BJ (cell line): ENCODE results near the gene B4GALT1. TPM values are rescaled to one million over a fixed set of nuclear protein-coding genes. Genes with fewer than 3 reads are reported as not detected.
A peak's percentile ranks its signal among the peaks of the same experiment; 100 is the strongest.
"Not testable (repeated sequence)": the region's sequence is repeated elsewhere in the genome, so short reads cannot be mapped to it uniquely, and the experiment has no call there.

ENCODE experiments used
- CTCF ChIA-PET: fragments of 350-600 bp; formaldehyde crosslinking; extraction: SDS; loops from one replicate; lab custom pipeline; 2021; ENCODE audit warnings: antibody characterized with exemption, inconsistent platforms; lab: Yijun Ruan, JAX
- POLR2A ChIA-PET: fragments of 300-600 bp; sonication (Branson Sonifier 250); formaldehyde crosslinking; extraction: SDS; loops from one replicate; lab custom pipeline; 2021; ENCODE audit warnings: antibody characterized with exemption; lab: Charles Lee
- DNase-seq: peaks from one replicate; pipeline ENCODE4 v3.0.0-alpha.2; 2011; ENCODE audit warnings: low read depth
- H3K27me3 ChIP-seq: 2 replicates; pipeline ENCODE4 v1.6.0; 2011; ENCODE audit warnings: low read length; ENCODE audit not compliant: control insufficient read depth, insufficient read depth
- H3K36me3 ChIP-seq: 2 replicates; pipeline ENCODE4 v1.5.1; 2011; ENCODE audit warnings: low read length; ENCODE audit not compliant: control insufficient read depth, insufficient read depth
- H3K4me3 ChIP-seq: 2 replicates; pipeline ENCODE4 v1.5.1; 2011; ENCODE audit warnings: low read depth, mild to moderate bottlenecking, control low read depth, low read length
- polyA plus RNA-seq: library from polyadenylated mRNA; depleted of rRNA; stranded (reverse); fragments of >200 nt; gene quantifications from 2 replicates; pipeline ENCODE4 v1.2.3, GENCODE V29; 2011
- TF ChIP-seq, protein P1 (sequence below): IDR thresholded peaks from 2 replicates; pipeline ENCODE4 v1.5.1; 2011; ENCODE audit warnings: low read depth, mild to moderate bottlenecking, control low read depth, inconsistent platforms, low read length, moderate library complexity; ENCODE audit not compliant: insufficient read depth

Gene B4GALT1
- polyA plus RNA-seq, 1 experiment: 85.6 TPM

DNA sequence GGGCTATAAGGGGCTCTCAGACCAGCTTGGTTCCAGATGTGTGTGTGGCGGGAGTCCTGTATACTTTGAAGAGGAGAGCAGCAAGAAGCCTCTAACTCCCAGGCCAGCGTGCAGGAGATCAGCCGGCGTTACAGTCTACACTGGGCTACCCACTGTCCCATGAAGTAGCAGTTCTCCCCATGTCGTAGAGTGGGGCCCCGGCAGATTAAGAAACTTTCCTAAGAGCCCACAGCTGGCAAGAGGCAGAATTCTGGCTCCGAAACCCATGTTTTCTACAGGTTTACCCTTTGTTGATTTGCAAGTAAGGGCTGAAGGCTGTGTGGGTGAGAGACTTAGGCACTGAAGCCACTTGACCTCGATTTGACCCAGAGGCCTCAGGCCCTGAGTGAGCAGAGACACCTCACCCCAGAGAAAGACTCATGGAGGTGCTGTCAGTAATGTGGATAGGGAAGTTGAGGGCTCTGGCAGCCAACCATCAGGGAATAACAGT lies 881 bp upstream of the B4GALT1 start:
- Histone ChIP-seq H3K36me3 (no peaks in the 10 kb centered on the region), H3K27me3 (no peaks in the 10 kb centered on the region), H3K4me3 (peak overlapping the region; percentile 50)
- TF ChIP-seq, protein P1, sequence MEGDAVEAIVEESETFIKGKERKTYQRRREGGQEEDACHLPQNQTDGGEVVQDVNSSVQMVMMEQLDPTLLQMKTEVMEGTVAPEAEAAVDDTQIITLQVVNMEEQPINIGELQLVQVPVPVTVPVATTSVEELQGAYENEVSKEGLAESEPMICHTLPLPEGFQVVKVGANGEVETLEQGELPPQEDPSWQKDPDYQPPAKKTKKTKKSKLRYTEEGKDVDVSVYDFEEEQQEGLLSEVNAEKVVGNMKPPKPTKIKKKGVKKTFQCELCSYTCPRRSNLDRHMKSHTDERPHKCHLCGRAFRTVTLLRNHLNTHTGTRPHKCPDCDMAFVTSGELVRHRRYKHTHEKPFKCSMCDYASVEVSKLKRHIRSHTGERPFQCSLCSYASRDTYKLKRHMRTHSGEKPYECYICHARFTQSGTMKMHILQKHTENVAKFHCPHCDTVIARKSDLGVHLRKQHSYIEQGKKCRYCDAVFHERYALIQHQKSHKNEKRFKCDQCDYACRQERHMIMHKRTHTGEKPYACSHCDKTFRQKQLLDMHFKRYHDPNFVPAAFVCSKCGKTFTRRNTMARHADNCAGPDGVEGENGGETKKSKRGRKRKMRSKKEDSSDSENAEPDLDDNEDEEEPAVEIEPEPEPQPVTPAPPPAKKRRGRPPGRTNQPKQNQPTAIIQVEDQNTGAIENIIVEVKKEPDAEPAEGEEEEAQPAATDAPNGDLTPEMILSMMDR: no peak
- POLR2A ChIA-PET: interaction anchor here (0.8 kb wide), 1 partner anchor 17 kb away, joined by 3 read pairs; no protein-coding TSS in a partner anchor
- CTCF ChIA-PET: interaction anchor here (1.1 to 1.8 kb wide), 7 partner anchors 12 to 88 kb away, joined by 3 to 10 read pairs (median 3); no protein-coding TSS in a partner anchor
- DNase-seq: no peak

GRCh38 chr9:33166231-33167083 lies 679 bp downstream of the B4GALT1 start:
- Histone ChIP-seq H3K27me3 (no peaks in the 10 kb centered on the region), H3K4me3 (peak overlapping the region; percentile 93), H3K36me3 (no peaks in the 10 kb centered on the region)
- TF ChIP-seq, protein P1: no peak
- POLR2A ChIA-PET: interaction anchor here (1.0 to 1.1 kb wide), 2 partner anchors 25 to 90 kb away, joined by 3 read pairs; partner anchors contain the start of gene SMU1
- CTCF ChIA-PET: interaction anchor here (0.9 to 1.8 kb wide), 4 partner anchors 9 to 60 kb away, joined by 3 to 10 read pairs (median 3); no protein-coding TSS in a partner anchor
- no peak for DNase-seq

- CTCF ChIA-PET: interaction anchor here (1.2 kb wide), 1 partner anchor 8 kb away, joined by 3 read pairs; no protein-coding TSS in a partner anchor
- Histone ChIP-seq H3K4me3 (peak overlapping the region; percentile 93), H3K27me3 (no peaks in the 10 kb centered on the region), H3K36me3 (no peaks in the 10 kb centered on the region)
- TF ChIP-seq, protein P1: no peak
- POLR2A ChIA-PET: no interaction called here
- DNase-seq: peak; percentile 84
These were observed 1.6 kb downstream of the B4GALT1 start for GRCh38 chr9:33165263-33166151.

GRCh38 chr9:33164921-33165262 lies 2.2 kb downstream of the B4GALT1 start:
- CTCF ChIA-PET, DNase-seq, POLR2A ChIA-PET, H3K36me3 ChIP-seq, H3K27me3 ChIP-seq: not testable (repeated sequence)
- peak overlapping the region; percentile 93 for H3K4me3 ChIP-seq

GRCh38 chr9:33164138-33164809 lies 2.9 kb downstream of the B4GALT1 start:
- CTCF ChIA-PET: interaction anchor here (1.5 kb wide), 1 partner anchor 62 kb away, joined by 5 read pairs; no protein-coding TSS in a partner anchor
- H3K4me3 ChIP-seq: peak overlapping the region; percentile 93
- TF ChIP-seq, protein P1: no peak
- H3K36me3 ChIP-seq: no peaks in the 10 kb centered on the region
- DNase-seq: no peak
- POLR2A ChIA-PET: no interaction called here
- no peaks in the 10 kb centered on the region for H3K27me3 ChIP-seq
